GM18502 (cell line): ENCODE measurements around the gene SKAP1.

Experiments
- ATAC-seq: cut with Tn5 transposase; IDR thresholded peaks from one replicate; pipeline ENCODE4 v1.9.1; 2021; ENCODE audit warnings: mild to moderate bottlenecking; ENCODE audit not compliant: unreplicated experiment, poor library complexity

The SKAP1 gene

GRCh38 chr17:48429638-48430586, at the start of gene SKAP1:
SKAP1 (minus strand) TSS chr17:48430214.
- ATAC-seq: no peak

- ATAC-seq: no peak
Observed at GRCh38 chr17:48479014-48479402, 49.0 kb upstream of the SKAP1 start.

GRCh38 chr17:48478224-48479013, 48.4 kb upstream of the SKAP1 start:
- peak; percentile 85 for ATAC-seq

- ATAC-seq: no peak
Observed at GRCh38 chr17:48477221-48477620, 47.2 kb upstream of the SKAP1 start.

- ATAC-seq: no peak
Observed at GRCh38 chr17:48472411-48473281, 42.6 kb upstream of the SKAP1 start.

- ATAC-seq: no peak
Observed at GRCh38 chr17:48471817-48472410, 41.9 kb upstream of the SKAP1 start.

GRCh38 chr17:48470388-48471034, 40.5 kb upstream of the SKAP1 start:
- ATAC-seq: no peak

- ATAC-seq: no peak
Observed at GRCh38 chr17:48469227-48469626, 39.2 kb upstream of the SKAP1 start.

- ATAC-seq: no peak
Observed at GRCh38 chr17:48468299-48468698, 38.3 kb upstream of the SKAP1 start.

- ATAC-seq: no peak
Observed at GRCh38 chr17:48465884-48466283, 35.9 kb upstream of the SKAP1 start.

GRCh38 chr17:48463526-48463925, 33.5 kb upstream of the SKAP1 start:
- no peak for ATAC-seq

- ATAC-seq: no peak
Observed at GRCh38 chr17:48462946-48463345, 32.9 kb upstream of the SKAP1 start.

GRCh38 chr17:48460052-48460451, 30.0 kb upstream of the SKAP1 start:
- no peak for ATAC-seq

GRCh38 chr17:48459070-48459844, 29.2 kb upstream of the SKAP1 start:
- ATAC-seq: no peak

GRCh38 chr17:48457080-48457836, 27.2 kb upstream of the SKAP1 start:
- ATAC-seq: peak; percentile 52

GRCh38 chr17:48456589-48456988, 26.6 kb upstream of the SKAP1 start:
- no peak for ATAC-seq

GRCh38 chr17:48455791-48456190, 25.8 kb upstream of the SKAP1 start:
- ATAC-seq: no peak

GRCh38 chr17:48453447-48453846, 23.4 kb upstream of the SKAP1 start:
- no peak for ATAC-seq
